Naive thymus-derived CD8-positive, alpha-beta T cell (primary cell): ENCODE measurements around the gene KLHL29. TPM values are rescaled to one million over a fixed set of nuclear protein-coding genes. Genes with fewer than 3 reads are reported as not detected.

Experiments used
- ATAC-seq, 2 donors: fragments of 150-1000 bp; cut with Tn5 transposase in 1 of 2; sonication (Bioruptor Pico), chemical (Tn5 transposase) in 1 of 2; 1 replicate in 1 of 2; 2 replicates in 1 of 2; pipeline ENCODE4 v1.10.0; 2021; ENCODE audit warnings: mild to moderate bottlenecking in 2 of 2, moderate library complexity in 2 of 2
- POLR2A ChIA-PET: fragments of 350-600 bp; sonication (Branson Sonifier 250); formaldehyde crosslinking; loops from one replicate; lab custom pipeline; 2021; ENCODE audit warnings: antibody characterized with exemption; lab: Charles Lee
- DNase-seq, 10 donors: peaks; one replicate each; pipeline versions ENCODE4 v3.0.0 to v3.0.0-alpha.2; 2020 to 2022
- H3K27ac Mint-ChIP-seq, 10 donors: one replicate each; pipeline ENCODE4 v1.8.0; 2020 to 2022; ENCODE audit warnings: mild to moderate bottlenecking in 10 of 10, mixed read lengths in 10 of 10, moderate library complexity in 4 of 10, inconsistent platforms in 1 of 10
- H3K27me3 Mint-ChIP-seq, 5 donors: one replicate each; pipeline ENCODE4 v1.8.0; 2021 to 2022; ENCODE audit warnings: mixed read lengths in 5 of 5
- H3K36me3 Mint-ChIP-seq, 3 donors: one replicate each; pipeline ENCODE4 v1.8.0; 2020 to 2022; ENCODE audit warnings: mixed read lengths in 3 of 3, mild to moderate bottlenecking in 2 of 3, inconsistent platforms in 1 of 3
- H3K4me1 Mint-ChIP-seq, 4 donors: one replicate each; pipeline ENCODE4 v1.8.0; 2021 to 2022; ENCODE audit warnings: mixed read lengths in 4 of 4
- H3K4me3 Mint-ChIP-seq, 10 donors: one replicate each; pipeline ENCODE4 v1.8.0; 2020 to 2022; ENCODE audit warnings: mild to moderate bottlenecking in 10 of 10, mixed read lengths in 10 of 10, moderate library complexity in 6 of 10, inconsistent platforms in 1 of 10
- H3K9me3 Mint-ChIP-seq, 9 donors: one replicate each; pipeline ENCODE4 v1.8.0; 2020 to 2022; ENCODE audit warnings: mixed read lengths in 9 of 9, mild to moderate bottlenecking in 3 of 9, inconsistent platforms in 1 of 9, moderate library complexity in 1 of 9
- polyA plus RNA-seq, 3 donors: library from polyadenylated mRNA; unstranded; fragments of 300-500 nt; fragmentation: Illumina TruSeq; gene quantifications; one replicate each; pipeline ENCODE4 v1.2.3, GENCODE V29; 2021
- total RNA-seq, 8 experiments: library from RNA in 2 of 8; stranded (reverse) in 2 of 8; gene quantifications; one replicate each; pipeline ENCODE4 v1.2.3 and lab custom pipeline; 2021 to 2026

The KLHL29 gene
- total and polyA plus RNA-seq, 5 experiments from 2014 or later = 0.02 to 1.7 (median 0.14) TPM

DNA sequence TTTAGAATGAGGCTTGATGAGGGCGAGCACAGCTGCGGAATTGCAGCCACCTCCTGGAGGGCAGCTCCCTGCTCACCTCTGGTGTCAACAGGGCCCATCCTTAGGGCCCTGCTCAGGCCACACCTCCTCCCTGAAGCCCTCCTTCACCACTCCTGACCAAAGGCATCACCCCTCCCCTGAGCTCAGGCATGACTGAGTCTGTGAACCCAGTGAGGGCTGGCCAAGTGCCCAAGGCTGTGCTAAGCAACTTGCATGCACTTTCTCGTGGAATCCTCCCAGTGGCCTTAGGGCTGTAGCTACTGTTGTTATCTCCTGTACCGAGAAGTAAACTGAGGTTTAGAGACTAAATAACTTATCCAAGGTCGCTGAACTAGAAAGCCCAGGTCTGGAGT is 101.7 kb downstream of the KLHL29 start:
- Mint-ChIP-seq H3K4me1 (peaks cover 6 to 8% (median 7%) of the 10 kb centered on the region in 4 donors), H3K36me3 (no peaks in the 10 kb centered on the region), H3K27ac (no peak overlapping the region), H3K9me3 (no peaks in the 10 kb centered on the region), H3K4me3 (no peak overlapping the region), H3K27me3 (peaks cover 7 to 40% (median 18%) of the 10 kb centered on the region in 5 donors)
- no peak for ATAC-seq
- POLR2A ChIA-PET = no interaction called here
- no peak for DNase-seq

- ATAC-seq (no peak), DNase-seq (no peak)
- peaks cover 7 to 8% (median 8%) of the 10 kb centered on the region in 4 donors for H3K4me1 Mint-ChIP-seq
- H3K36me3 Mint-ChIP-seq = no peaks in the 10 kb centered on the region
- POLR2A ChIA-PET = no interaction called here
- H3K4me3 Mint-ChIP-seq = no peak overlapping the region
- H3K27ac Mint-ChIP-seq = peak overlapping the region in 1 of 10 donors; percentile 39
- no peaks in the 10 kb centered on the region for H3K9me3 Mint-ChIP-seq
- peaks cover 5 to 51% (median 17%) of the 10 kb centered on the region in 5 donors for H3K27me3 Mint-ChIP-seq
Observed at GRCh38 chr2:23487735-23488492, 102.9 kb downstream of the KLHL29 start.

DNA sequence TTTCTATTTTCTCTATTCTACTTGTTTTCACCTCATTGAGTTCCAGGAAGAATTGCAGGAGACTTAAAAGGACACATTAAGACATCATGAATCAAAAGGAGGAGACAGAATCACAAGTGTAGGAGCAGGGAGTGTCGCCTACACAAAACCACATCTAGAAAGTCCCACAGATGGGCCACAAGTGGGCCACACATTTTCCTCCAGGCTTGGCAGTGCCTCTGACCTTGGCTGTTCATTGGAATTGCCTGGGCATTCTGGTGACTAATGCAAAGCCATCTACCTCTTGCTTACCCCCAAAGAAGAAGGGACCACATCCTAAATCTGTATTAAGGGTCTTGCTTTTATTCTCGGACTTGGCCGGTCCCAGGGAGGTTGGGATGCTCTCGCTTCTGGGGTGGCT is 103.6 kb downstream of the KLHL29 start:
- H3K27me3 Mint-ChIP-seq = peaks cover 5 to 58% (median 17%) of the 10 kb centered on the region in 5 donors
- POLR2A ChIA-PET = no interaction called here
- peaks cover 7 to 9% (median 8%) of the 10 kb centered on the region in 4 donors for H3K4me1 Mint-ChIP-seq
- H3K36me3 Mint-ChIP-seq = no peaks in the 10 kb centered on the region
- H3K9me3 Mint-ChIP-seq = no peaks in the 10 kb centered on the region
- peak overlapping the region in 1 of 10 donors; percentile 39 for H3K27ac Mint-ChIP-seq
- H3K4me3 Mint-ChIP-seq = no peak overlapping the region
- no peak for ATAC-seq
- DNase-seq = no peak

GRCh38 chr2:23489471-23490322 is 104.7 kb downstream of the KLHL29 start:
- Mint-ChIP-seq H3K27me3 (peaks cover 5 to 55% (median 16%) of the 10 kb centered on the region in 5 donors), H3K9me3 (no peaks in the 10 kb centered on the region), H3K27ac (peak overlapping the region in 1 of 10 donors; percentile 51), H3K4me1 (peaks cover 7 to 13% (median 8%) of the 10 kb centered on the region in 4 donors), H3K36me3 (no peaks in the 10 kb centered on the region), H3K4me3 (no peak overlapping the region)
- POLR2A ChIA-PET = no interaction called here
- no peak for DNase-seq
- ATAC-seq = no peak

DNA sequence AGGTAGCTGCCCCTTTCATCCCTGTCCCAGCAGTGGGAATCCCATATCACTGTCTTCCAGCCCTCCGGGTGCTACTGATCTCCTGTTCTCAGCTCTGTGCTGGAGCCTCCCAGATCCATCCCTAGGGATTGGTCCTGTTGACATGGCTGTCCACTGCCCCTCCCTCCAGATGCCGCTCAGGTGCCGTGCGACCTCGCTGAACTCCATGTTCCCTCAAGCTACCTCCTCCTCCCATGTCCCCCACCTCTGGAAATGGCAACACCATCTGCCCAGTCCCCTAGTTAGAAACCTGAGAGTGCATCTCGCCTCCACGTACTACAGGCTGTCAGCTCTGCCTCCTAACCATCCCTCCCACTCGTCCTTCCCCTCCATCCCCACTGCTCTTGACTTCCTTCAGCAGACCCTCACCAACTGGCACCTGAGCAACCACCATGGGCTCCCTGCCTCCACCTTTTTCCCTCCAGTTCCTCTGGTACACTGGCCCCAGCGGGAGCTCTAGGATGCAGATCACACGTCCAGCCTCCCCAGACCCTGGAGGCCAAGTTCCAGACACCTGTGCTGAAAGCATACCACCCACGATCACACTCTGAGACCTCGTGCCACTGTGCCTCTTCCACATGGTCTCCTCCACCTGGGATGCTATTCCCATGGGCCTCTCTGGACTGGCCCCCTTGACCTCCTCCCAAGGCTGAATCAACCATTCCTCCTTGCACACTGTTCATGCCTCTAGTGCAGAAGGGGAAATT is 106.8 kb downstream of the KLHL29 start:
- peaks cover 5 to 49% (median 12%) of the 10 kb centered on the region in 5 donors for H3K27me3 Mint-ChIP-seq
- H3K27ac Mint-ChIP-seq = no peak overlapping the region
- no peak for DNase-seq
- H3K36me3 Mint-ChIP-seq = no peaks in the 10 kb centered on the region
- H3K4me1 Mint-ChIP-seq = peaks cover 15 to 31% (median 22%) of the 10 kb centered on the region in 4 donors
- no peaks in the 10 kb centered on the region for H3K9me3 Mint-ChIP-seq
- no peak overlapping the region for H3K4me3 Mint-ChIP-seq
- no peak for ATAC-seq
- POLR2A ChIA-PET = no interaction called here

GRCh38 chr2:23492337-23492675 is 107.3 kb downstream of the KLHL29 start:
- Mint-ChIP-seq H3K4me1 (peaks cover 20 to 36% (median 27%) of the 10 kb centered on the region in 4 donors), H3K27ac (no peak overlapping the region)

DNA sequence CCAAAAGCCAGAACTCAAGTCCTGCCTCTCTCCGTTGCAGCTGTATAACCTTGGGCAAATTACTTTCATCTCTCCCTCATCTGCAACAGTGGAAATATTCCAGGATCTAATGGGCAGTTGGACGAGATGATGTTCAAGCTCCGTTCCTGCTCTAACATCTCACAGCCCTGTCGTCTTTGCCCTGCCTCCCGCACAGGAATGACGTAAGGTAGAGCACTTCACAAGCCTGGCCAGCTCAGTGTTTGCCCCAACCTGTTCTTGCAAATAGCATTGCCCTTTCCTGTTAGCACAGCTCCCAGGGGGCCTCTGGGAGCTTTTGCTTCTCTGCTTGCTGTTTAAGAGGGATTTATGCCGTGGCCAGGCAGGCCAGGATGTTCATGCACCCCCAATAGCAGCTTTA is 107.9 kb downstream of the KLHL29 start:
- peaks cover 23 to 42% (median 30%) of the 10 kb centered on the region in 4 donors for H3K4me1 Mint-ChIP-seq

More at GRCh38 chr2:23492337-23492675, 107.3 kb downstream of the KLHL29 start:
- no peak for ATAC-seq
- DNase-seq = no peak
- Mint-ChIP-seq H3K4me3 (no peak overlapping the region), H3K27me3 (peaks cover 5 to 49% (median 12%) of the 10 kb centered on the region in 5 donors), H3K9me3 (no peaks in the 10 kb centered on the region), H3K36me3 (no peaks in the 10 kb centered on the region)
- POLR2A ChIA-PET = no interaction called here

DNA sequence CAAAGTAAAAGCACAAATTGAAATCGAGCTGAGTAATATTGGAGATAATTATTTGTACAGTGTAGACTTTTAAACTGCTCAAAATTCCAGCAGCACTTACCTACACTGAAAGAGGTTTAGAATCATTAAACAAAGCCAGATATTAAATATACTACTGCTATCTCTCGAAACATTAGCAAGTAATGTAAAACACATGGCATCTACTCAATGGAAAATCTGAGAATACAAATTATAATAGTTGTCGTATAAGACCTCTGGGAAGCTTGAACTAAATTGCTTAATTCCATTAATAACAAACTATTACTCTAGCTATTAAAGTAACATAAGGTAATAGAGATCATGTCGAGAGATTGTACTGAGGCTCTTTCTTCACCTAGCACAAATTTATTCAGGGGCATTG is 108.9 kb downstream of the KLHL29 start:
- H3K36me3 Mint-ChIP-seq = no peaks in the 10 kb centered on the region
- no peak for DNase-seq
- POLR2A ChIA-PET = no interaction called here
- H3K9me3 Mint-ChIP-seq = no peaks in the 10 kb centered on the region
- H3K27ac Mint-ChIP-seq = no peak overlapping the region
- peaks cover 5 to 37% (median 8%) of the 10 kb centered on the region in 5 donors for H3K27me3 Mint-ChIP-seq
- no peak overlapping the region for H3K4me3 Mint-ChIP-seq
- peaks cover 23 to 42% (median 30%) of the 10 kb centered on the region in 4 donors for H3K4me1 Mint-ChIP-seq
- no peak for ATAC-seq

More for the DNA sequence above, 107.9 kb downstream of the KLHL29 start:
- ATAC-seq (no peak), DNase-seq (no peak)
- Mint-ChIP-seq H3K9me3 (no peaks in the 10 kb centered on the region), H3K27ac (no peak overlapping the region), H3K4me3 (no peak overlapping the region), H3K36me3 (no peaks in the 10 kb centered on the region), H3K27me3 (peaks cover 5 to 46% (median 12%) of the 10 kb centered on the region in 5 donors)
- POLR2A ChIA-PET = no interaction called here

GRCh38 chr2:23494286-23494685 is 109.3 kb downstream of the KLHL29 start:
- DNase-seq (no peak), ATAC-seq (no peak)
- Mint-ChIP-seq H3K4me3 (no peak overlapping the region), H3K4me1 (peaks cover 23 to 42% (median 30%) of the 10 kb centered on the region in 4 donors), H3K36me3 (no peaks in the 10 kb centered on the region), H3K27ac (no peak overlapping the region), H3K9me3 (no peaks in the 10 kb centered on the region), H3K27me3 (peaks cover 5 to 33% (median 8%) of the 10 kb centered on the region in 5 donors)
- POLR2A ChIA-PET = no interaction called here

DNA sequence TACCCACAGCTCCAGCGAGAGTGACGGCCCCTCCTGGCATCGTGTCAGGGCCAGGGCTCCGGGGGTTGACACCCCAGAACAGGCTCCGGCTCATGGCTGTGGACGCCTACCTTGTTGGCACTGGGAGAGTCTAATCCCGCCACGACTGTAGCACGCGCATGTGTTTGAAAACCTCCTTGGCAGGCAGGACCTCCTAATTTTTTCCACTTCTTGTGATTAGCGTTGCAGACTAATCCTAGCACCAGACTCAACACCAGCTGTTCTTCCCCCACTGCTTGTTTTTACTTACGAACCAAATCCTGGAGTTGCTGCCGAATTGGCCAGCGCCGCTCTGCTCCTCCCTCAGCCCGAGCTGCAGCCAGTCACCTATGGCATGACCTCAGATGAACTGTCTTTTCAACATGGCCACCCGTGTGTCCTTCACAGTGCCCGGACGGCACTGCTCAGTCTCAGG is 110.7 kb downstream of the KLHL29 start:
- peaks cover 0 to 25% (median 3%) of the 10 kb centered on the region in 5 donors for H3K27me3 Mint-ChIP-seq
- DNase-seq = no peak

DNA sequence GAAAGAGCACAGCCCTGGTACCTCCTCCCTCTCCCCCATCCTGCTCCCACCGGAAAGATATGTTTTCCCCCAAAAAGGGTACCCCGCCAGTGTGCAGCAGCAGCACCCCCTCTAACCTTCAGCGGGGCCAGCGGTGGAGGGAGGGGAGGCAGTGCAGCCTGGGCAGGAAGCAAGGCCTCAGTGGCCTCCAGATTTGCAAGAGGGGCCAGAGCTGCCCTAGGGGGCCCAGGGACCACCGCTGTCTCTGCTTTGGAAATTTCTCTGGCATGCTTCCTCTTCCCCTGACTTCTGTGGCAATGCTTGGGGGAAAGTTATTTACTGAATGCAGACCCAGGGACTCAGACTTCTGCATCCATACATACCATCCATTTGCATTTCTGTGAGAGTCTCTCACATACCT is 111.5 kb downstream of the KLHL29 start:
- peak overlapping the region in 4 of 10 donors; percentile 21 to 86 (median 56) for H3K27ac Mint-ChIP-seq
- ATAC-seq = no peak
- DNase-seq = no peak
- H3K36me3 Mint-ChIP-seq = no peaks in the 10 kb centered on the region
- H3K4me1 Mint-ChIP-seq = peaks cover 17 to 34% (median 25%) of the 10 kb centered on the region in 4 donors
- peaks cover 0 to 21% (median 3%) of the 10 kb centered on the region in 5 donors for H3K27me3 Mint-ChIP-seq
- peak overlapping the region in 6 of 10 donors; percentile 56 to 77 (median 60) for H3K4me3 Mint-ChIP-seq
- no peaks in the 10 kb centered on the region for H3K9me3 Mint-ChIP-seq
- POLR2A ChIA-PET = no interaction called here

More for the DNA sequence above, 110.7 kb downstream of the KLHL29 start:
- no peaks in the 10 kb centered on the region for H3K9me3 Mint-ChIP-seq
- no peak overlapping the region for H3K4me3 Mint-ChIP-seq
- ATAC-seq = no peak
- POLR2A ChIA-PET = no interaction called here
- H3K36me3 Mint-ChIP-seq = no peaks in the 10 kb centered on the region
- peak overlapping the region in 1 of 10 donors; percentile 37 for H3K27ac Mint-ChIP-seq
- H3K4me1 Mint-ChIP-seq = peaks cover 17 to 34% (median 25%) of the 10 kb centered on the region in 4 donors

DNA sequence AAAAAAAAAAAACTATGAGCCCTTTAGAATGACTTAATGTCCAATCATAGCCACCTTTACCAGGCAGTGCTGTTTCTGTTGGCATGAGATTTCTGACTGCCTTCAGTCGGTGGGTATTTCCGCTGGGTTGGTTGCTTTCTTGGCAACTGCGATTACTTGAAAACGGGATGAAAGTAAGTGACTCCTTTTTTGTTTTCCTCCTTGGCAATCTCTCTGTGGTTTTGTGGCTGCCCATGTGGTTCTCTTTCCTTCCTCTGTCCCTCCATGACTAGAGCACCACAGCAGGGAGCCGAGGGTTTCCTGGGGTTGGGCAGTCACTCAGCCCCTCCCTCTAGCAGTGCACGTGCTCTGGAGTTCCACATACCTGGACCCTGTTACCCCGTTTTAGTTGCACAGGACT is 112.1 kb downstream of the KLHL29 start:
- POLR2A ChIA-PET = no interaction called here
- H3K27me3 Mint-ChIP-seq = peaks cover 0 to 15% (median under 1%) of the 10 kb centered on the region in 5 donors
- no peaks in the 10 kb centered on the region for H3K9me3 Mint-ChIP-seq
- H3K36me3 Mint-ChIP-seq = no peaks in the 10 kb centered on the region
- peak overlapping the region in 9 of 10 donors; percentile 16 to 87 (median 61) for H3K4me3 Mint-ChIP-seq
- ATAC-seq (peak; percentile 41 to 78), DNase-seq (peak in 6 of 10 donors; percentile 5 to 35 (median 28))
- H3K4me1 Mint-ChIP-seq = peaks cover 17 to 34% (median 24%) of the 10 kb centered on the region in 4 donors
- peak overlapping the region in 6 of 10 donors; percentile 18 to 86 (median 39) for H3K27ac Mint-ChIP-seq
